GM18507 (cell line): ENCODE data around the gene RASEF.

ENCODE experiments used
- DNase-seq: peaks from one replicate; pipeline ENCODE4 v3.0.0; 2011; ENCODE audit warnings: low read depth; ENCODE audit not compliant: insufficient read length; ENCODE audit errors: extremely low spot score
- FAIRE-seq: peaks from 2 replicates; lab custom pipeline; 2011; peaks lifted over from hg19 to GRCh38; lab: Jason Lieb, UNC

Gene RASEF

GRCh38 chr9:83020327-83020726 is 42.6 kb downstream of the RASEF start:
- no peak for FAIRE-seq
- DNase-seq = no peak

- FAIRE-seq = no peak
- no peak for DNase-seq
Measured at GRCh38 chr9:83019246-83019645, 43.7 kb downstream of the RASEF start.

GRCh38 chr9:83015897-83016296 is 47.0 kb downstream of the RASEF start:
- DNase-seq (no peak), FAIRE-seq (no peak)

- FAIRE-seq = no peak
- no peak for DNase-seq
Measured at GRCh38 chr9:83013867-83014605, 48.9 kb downstream of the RASEF start.

- DNase-seq = no peak
- FAIRE-seq = no peak
Measured at GRCh38 chr9:83012922-83013838, 49.8 kb downstream of the RASEF start.

- no peak for FAIRE-seq
Measured at GRCh38 chr9:83012168-83012921, 50.6 kb downstream of the RASEF start.

GRCh38 chr9:83011611-83012010 is 51.3 kb downstream of the RASEF start:
- FAIRE-seq (no peak), DNase-seq (no peak)

More at GRCh38 chr9:83012168-83012921, 50.6 kb downstream of the RASEF start:
- DNase-seq = no peak

- FAIRE-seq = no peak
- DNase-seq = no peak
Measured at GRCh38 chr9:83007521-83008300, 55.2 kb downstream of the RASEF start.

GRCh38 chr9:83006378-83006777 is 56.6 kb downstream of the RASEF start:
- FAIRE-seq = no peak

GRCh38 chr9:83005963-83006362 is 57.0 kb downstream of the RASEF start:
- no peak for FAIRE-seq

More at GRCh38 chr9:83006378-83006777, 56.6 kb downstream of the RASEF start:
- DNase-seq = no peak

GRCh38 chr9:83005361-83005760 is 57.6 kb downstream of the RASEF start:
- FAIRE-seq (no peak), DNase-seq (no peak)

More at GRCh38 chr9:83005963-83006362, 57.0 kb downstream of the RASEF start:
- DNase-seq = no peak

- FAIRE-seq (no peak), DNase-seq (no peak)
Measured at GRCh38 chr9:83002329-83002728, 60.6 kb downstream of the RASEF start.

GRCh38 chr9:83000765-83001164 is 62.2 kb downstream of the RASEF start:
- FAIRE-seq = no peak
- no peak for DNase-seq

GRCh38 chr9:82998409-82998808 is 64.5 kb downstream of the RASEF start:
- no peak for FAIRE-seq
- no peak for DNase-seq

GRCh38 chr9:82997476-82998140 is 65.3 kb downstream of the RASEF start:
- DNase-seq (no peak), FAIRE-seq (no peak)

- no peak for FAIRE-seq
- no peak for DNase-seq
Measured at GRCh38 chr9:82996941-82997340, 66.0 kb downstream of the RASEF start.

- DNase-seq = no peak
- no peak for FAIRE-seq
Measured at GRCh38 chr9:82993856-82994605, 68.9 kb downstream of the RASEF start.

GRCh38 chr9:82991671-82992070 is 71.3 kb downstream of the RASEF start:
- no peak for FAIRE-seq

More at GRCh38 chr9:82991671-82992070, 71.3 kb downstream of the RASEF start:
- DNase-seq = no peak
